Measurements from ENCODE around the gene SCNN1G.
"Not testable (repeated sequence)": the region's sequence is repeated elsewhere in the genome, so short reads cannot be mapped to it uniquely, and the experiment has no call there.

SCNN1G gene

DNA sequence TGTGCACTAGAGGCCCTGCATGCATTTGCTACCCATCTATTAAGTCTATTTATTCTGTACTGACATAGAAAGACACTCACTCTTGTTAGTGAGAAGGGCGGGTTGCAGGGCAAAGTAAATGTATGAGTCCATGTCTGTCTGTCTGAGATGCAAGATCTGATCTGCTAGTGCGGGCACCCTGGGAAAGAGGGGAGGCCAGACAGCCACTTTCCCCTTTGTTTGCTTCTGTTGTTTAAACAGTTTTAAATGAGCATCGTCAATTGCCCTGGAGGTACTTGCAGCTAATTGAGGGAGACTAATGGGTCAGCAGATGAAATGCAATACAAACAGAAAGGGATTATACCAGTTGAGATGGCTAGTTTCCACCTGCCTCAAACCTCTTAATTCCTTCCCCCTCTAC, 24.9 kb downstream of the SCNN1G start:
- DNase-seq, result no peak

DNA sequence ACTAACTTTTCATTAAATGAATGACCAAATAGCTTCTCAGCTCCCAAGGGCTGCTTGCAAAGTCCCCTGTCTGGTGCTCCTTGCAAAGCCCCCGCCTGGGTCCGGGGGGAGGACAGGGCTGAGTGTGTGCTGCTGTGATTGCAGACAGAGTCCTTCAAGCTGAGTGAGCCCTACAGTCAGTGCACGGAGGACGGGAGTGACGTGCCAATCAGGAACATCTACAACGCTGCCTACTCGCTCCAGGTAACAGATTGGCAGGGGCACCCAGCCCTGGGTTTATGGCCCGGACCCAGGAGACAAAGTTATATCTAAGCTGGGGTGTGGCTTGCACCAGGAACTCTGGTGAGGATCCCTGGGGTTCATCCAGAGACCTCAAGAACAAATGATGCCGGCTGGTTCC, 27.1 kb downstream of the SCNN1G start:
- no peak for DNase-seq

DNA sequence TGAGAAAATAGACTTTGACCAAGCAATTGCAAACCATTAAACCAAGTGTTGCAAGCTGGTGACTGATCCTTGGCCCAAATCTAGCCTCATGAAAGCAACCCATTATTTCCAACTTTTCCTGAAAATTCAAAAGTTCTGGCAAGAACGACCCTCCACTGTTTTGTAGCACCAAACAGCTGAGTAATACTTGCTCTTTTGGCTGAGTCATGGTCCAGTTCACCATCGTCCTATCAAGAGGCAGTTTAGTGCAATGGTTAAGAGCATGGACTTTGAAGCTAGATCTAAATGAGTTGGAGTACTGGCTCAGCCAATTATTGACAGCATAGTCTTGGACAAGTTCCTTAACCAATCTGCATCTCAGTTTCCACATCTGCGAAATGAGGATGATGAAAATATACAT, 31.3 kb downstream of the SCNN1G start:
- DNase-seq, result no peak

DNA sequence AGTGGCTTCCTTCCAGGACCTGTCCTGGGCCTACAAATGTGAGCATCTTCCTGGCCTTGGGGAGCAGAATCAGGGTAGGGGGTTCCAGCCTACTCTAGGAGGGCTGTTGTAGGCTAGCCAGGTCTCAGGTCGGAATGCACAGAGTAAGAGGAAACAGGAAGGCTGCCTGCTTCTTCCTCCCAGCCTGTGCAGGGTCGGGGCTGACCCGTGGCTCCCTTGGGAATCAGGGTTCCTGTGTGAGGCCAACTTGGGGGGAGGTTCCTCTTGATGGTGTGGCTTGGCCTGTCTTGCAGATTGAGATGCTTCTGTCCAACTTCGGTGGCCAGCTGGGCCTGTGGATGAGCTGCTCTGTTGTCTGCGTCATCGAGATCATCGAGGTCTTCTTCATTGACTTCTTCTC, 32.3 kb downstream of the SCNN1G start:
- no peak for DNase-seq

DNA sequence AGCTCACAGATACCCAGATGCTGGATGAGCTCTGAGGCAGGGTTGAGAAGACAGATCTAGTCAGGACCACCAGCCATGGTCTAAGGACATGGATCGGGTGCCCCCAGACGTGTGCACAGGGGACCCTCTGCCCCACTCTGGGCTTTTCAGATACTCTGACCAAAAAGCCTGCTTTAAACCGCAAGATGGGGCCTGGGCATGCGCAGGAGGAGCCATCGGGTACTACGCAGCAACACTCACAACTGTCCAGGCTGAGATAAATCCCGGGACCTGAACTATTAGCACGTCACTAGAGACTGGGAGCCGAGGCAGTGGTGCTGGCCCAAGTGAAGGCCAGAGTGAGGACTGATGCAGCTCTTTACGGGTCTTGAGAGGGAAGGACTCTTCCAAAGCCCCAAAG, 32.9 kb downstream of the SCNN1G start:
- no peak for DNase-seq

DNA sequence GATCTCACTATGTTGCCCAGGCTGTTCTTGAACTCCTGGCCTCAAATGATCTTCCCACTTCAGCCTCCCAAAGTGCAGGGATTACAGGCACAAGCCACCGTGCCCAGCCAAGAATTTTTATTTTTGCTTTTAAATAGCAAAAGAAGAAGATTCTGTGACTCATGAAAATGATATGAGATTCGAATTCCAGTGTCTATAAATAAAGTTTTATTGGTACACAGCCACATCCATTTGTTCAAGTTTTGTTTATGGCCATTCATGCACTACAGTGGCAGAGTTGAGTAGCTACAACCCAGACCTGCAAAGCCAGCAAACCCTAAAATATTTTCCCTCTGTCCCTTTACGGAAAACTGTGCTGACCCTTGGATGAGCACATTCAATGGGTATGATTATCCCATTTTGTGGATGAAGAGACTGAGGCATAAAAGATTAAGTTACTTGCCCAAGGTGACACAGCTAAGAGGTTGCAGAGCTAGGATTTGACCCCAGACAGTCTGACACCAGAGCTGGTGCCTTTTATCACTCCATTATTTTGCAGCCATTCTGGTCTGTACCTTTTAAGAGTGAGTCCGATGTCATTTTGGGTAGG, 34.2 kb downstream of the SCNN1G start:
- DNase-seq, result no peak

DNA sequence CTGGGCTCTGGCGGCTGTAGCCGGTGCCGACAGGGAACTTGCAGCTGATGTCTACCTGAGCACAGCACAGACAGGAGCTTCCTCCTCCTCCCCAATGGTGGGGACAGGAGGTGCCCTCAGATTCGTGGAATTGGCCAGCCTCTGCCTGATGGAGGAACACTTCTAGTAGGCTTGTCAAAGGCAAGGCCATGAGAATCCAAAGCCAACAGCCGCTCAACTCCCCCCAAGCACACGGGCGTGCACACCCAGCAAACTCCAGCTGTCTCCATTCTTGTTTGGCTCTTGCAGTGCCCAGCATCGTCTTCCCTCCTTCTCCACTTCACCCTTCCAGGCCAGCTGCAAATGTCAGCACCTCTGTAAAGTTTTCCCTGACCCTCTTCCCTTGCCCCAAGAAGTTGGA, 35.1 kb downstream of the SCNN1G start:
- no peak for DNase-seq

DNA sequence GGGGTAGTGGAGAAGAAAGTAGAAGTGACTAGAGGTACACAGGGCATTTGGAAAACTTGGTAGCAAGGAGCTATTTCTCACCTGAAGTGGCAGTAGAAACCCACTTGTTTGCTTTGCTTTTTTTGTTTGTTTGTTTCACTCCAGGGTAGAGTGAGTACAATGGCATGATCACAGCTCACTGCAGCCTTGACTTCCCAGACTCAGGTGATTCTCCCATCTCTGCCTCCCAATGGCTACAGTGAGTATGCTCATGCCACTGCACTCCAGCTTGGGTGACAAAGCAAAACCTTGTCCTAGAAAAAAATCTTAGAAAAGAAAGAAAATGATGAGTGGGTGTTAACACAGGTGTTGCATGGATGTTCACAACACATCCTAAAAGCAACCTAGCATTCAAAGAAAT, 40.4 kb downstream of the SCNN1G start:
- peak; percentile 53 for DNase-seq

DNA sequence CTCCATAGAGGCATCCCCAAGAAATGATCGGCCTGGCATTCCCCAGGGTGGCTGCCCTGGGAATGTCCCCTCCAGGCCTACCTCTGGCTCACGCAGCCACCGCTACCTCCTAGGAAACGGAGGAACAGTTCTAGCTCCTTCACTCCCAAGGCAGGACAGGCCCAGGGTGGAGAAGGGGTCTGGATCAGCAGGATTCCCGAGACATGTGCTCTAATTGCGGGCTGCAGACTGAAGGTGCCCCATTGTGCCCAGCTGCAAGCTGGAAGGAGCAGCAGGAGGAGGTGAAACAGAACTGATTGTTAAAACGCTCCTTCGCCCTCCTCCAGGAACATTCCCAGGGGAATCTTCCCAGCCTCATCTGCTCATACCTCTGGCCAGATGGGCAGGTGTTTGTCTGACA, 40.8 kb downstream of the SCNN1G start:
- DNase-seq, result peak; percentile 93

DNA sequence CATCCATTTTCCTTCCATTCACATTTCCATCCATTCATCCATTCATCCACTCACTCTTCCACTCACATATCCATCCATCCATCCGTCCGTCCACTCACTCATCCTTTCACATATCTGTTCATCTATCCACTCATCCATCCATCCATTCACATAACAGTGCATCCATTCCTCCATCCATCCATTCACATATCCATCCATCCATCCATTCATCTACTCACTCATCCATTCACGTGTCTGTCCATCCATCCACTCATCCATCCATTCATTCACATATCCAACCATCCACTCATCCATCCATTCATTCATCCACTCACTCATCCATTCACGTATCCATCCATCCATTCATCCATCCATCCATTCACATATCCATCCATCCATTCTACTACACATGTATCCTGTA, 42.6 kb downstream of the SCNN1G start:
- no peak for DNase-seq

DNA sequence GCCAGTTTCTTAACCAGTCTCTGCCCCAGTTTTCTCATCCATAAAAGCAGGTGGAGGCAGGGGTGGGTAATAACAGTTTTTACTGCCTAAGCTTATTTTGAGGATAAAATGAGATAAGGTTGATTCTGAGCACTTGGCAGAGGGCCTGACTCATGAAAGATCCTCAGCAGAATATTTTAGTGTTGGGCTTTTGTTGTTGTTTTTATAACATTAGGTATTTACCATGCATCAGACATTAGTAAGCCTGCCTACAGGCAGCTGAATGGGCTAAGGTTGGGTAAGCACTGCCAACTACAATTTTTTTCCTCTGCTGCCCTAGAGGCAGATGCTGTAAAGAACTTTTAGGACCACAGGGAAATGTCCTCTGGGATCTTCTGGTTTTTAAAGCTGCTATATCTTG, 43.1 kb downstream of the SCNN1G start:
- DNase-seq, result no peak

DNA sequence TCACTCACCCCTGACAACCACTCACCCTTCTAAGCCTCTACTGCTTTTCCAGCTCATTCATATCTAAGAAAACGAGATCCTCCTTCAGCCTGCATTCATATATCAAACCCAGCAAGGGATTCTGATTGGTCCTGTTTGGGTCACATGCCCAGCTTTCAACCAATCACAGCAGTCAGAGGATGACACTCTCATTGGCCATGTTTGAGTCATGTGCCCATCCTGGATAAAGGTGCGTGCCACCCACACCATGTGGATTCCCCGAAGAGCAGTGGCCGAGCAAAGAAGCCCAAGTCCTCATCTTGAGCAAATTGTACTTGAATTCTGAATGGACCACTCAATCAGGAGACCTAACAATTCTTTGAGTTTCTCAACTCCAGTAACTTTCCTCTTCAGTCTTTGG, 45.0 kb downstream of the SCNN1G start:
- DNase-seq, result no peak

DNA sequence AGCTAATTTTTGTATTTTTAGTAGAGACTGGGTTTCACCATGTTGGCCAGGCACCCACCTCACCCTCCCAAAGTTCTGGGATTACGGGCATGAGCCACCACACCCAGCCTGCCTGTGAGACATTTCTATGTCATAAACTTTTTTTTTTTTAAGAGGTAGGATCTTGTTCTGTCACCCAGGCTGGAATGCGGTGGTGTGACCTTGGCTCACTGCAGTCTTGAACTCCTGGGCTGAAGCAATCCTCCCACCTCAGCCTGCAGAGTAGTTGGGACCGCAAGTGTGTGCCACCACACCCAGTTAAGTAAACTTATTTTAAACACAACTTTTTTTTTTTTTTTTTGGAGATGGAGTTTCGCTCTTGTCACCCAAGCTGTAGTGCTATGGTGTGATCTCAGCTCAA, 47.2 kb downstream of the SCNN1G start:
- DNase-seq, result no peak

DNA sequence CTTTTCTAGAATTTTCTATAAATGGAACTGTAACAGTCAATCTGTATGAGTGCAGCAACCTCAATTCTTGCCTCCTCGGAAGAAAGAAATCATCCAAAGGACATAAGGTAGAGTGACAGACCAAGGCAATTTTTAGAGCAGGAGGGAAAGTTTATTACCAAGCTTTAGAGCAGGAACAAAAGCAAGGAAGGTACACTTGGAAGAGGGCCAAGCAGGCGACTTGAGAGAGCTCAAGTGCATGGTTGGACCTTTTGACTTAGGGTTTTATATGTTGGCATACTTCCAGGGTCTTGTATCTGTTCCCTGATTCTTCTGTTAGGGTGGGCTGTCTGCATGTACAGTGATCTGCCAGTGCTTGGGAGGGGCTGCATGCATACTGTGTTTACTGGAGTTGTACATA, 50.3 kb downstream of the SCNN1G start:
- DNase-seq, result peak; percentile 64

DNA sequence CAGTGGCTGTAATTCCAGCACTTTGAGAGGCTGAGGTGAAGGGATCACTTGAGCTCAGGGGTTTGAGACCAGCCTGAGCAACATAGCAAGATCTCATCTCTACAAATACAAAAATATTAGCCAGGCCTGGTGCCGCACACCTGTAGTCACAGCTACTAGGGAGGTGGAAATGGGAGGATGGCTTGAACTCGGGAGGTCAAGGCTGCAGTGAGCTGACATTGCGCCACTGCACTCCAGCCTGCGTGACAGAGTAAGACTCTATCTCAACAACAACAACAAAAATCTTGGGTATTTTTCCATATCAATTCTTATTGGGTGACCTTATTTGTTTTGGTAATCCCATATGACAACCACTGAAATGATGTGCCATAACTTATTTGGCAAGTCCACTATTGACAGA, 52.6 kb downstream of the SCNN1G start:
- DNase-seq, result no peak

DNA sequence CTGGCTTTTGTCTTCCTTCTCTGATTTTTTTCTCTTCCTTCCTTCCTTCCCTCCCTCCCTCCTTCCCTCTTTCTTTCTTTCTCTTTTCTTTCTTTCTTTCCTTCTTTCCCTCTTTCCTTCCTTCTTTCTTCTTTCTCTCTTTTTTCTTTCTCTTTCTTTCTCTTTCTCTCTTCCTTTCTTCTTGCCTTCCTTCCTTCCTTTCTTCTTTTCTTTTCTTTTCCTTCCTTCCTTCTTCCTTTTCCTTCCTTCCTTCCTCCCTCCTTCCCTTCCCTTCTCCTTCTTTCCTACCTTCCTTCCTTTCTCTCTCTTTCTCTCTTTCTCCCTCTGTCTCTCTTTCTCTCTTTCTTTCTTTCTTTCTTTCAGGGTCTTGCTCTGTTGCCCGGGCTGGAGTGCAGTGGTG, 54.4 kb downstream of the SCNN1G start:
- no peak for DNase-seq

DNA sequence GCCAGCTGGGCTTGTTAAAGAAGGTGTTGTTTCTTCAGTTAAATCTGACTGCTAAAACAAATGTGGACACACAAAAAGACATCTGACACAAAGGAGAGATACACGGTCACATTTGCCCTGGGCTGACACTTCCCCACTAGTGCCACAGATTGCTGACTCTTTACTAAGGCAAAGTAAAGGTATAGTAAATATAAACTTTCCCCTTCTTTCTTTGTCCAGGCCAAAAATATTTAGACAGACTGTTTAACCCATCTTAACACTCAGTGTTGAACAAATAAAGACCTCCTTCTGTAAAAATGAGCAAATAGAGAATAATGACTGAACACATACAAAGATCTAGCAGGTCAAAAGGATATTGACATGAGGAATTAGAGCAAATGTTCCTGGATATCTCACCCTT, 58.4 kb downstream of the SCNN1G start:
- no peak for DNase-seq

DNA sequence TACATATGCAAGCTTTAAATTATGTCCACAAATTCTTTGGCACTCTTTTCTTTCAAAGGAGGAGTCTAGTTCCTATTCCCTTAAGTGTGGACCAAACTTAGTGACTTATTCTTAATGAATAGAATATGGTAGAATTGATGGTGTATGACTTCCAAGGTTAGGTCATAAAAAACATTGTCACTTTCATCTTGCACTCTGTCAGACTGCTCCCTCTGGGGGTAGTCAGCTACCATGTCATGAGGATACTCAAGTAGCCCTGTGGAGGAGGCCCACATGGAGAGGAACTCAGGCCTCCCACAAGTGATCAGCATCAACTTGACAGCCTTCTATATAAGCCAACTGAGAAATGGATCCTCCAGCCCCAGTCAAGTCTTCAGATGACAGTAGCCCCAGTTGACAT, 61.6 kb downstream of the SCNN1G start:
- DNase-seq, result no peak

DNA sequence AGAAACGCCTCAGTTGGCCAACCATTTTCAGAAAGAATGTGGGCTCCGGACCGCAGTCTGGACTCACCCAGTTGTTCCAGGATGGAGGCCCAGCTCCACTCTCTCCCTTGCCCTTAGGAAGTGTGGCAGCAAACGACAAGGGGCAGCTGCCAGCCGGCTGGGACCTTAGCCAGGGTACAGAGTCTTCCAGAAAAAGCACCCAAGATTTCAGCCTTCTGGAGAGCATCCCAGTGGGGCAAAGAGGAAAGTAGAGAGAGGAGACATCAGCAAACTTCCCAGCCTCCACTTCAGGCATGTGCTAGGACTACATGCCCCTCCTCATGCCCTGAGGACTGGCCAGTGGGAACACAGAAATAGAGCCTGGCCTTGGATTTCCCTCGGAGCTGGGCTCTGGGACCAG, 62.7 kb downstream of the SCNN1G start:
- DNase-seq, result no peak

DNA sequence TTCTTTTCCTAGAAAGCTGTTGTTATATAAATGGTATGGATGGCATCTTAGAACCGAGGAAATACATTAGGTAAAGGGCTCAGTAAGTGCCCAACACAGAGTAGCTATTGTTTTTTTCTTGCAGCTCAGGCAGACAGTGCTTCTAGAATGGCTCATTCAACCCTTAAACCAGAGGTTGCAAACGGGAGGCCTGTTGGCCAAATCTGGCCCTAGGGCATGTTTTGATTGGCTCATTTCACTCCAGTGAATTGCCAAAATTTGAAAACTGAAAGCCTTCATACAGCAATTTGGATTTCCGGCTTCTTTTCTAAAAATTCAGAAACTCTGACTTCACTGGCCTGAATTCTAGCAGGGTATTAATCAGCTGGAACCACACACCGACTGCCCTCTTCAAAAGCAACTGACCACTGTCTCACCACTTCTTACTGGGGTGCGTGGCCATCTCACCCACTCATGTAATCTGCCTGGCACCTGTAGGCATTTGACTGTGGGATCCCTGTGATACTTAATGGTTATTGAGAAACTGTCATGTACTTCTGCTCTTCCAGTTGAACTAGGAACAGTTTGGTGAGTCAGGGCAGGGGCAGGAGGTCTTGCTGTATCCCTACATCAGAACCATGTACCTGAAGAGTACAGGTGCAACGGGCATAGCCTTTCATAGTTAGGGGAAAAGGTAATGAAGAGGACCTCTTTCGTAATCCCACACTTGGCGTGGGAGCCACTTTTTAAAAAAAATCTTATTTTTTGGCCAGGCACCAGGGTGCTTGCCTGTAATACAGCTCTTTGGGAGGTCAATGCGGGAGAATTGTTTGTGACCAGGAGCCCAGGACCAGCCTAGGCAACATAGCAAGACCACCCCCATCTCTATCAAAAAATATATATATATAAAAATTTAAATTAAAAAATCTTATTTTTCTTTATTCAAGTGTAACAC, 66.0 kb downstream of the SCNN1G start:
- no peak for DNase-seq

DNA sequence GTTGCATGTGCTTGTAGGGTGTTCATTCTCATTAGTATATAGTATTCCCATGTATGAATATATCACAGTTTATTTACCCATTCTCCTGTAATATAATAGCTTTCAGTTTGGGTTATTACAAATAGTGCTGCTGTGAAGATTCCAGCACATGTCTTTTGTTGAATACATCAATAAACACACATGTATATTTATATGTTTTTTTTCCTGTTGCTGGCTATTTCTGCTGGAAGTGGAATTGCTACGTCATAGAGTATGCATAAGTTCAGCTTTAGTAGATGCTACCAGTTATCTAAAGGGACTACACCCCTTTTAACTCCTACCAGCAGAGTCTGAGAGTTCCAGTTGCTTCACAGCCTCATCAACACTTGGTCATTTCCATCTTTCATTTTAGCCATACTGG, 67.3 kb downstream of the SCNN1G start:
- no peak for DNase-seq

DNA sequence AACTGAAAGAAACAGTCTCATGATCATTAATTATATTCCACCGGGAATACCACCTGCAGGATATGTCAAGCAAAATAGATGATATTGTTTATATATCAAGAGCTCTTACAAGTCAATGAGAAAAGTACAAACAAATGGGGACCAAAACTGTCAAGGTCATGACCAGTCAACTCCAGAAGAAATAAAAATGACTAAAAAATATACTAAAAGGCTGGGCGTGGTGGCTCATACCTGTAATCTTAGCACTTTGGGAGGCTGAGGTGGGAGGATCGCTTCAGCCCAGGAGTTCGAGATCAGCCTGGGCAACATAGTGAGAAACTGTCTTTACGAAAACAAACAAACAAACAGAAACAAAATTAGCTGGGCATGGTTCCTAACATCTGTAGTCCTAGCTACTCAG, 69.8 kb downstream of the SCNN1G start:
- peak; percentile 27 for DNase-seq

DNA sequence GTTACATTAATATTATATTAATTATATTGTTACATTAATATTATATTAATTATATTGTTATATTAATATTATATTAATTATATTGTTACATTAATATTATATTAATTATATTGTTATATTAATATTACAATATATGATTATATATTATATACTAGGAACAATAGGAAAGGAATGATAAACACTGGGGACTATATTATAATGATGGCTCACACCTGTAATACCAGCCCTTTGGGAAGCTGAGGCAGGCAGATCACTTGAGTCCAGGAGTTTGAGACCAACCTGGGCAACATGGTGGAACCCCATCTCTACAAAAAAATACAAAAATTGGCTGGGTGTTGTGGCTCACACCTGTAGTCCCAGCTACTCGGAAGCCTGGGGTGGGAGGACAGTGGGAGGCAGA, 71.1 kb downstream of the SCNN1G start:
- not testable (repeated sequence) for DNase-seq

DNA sequence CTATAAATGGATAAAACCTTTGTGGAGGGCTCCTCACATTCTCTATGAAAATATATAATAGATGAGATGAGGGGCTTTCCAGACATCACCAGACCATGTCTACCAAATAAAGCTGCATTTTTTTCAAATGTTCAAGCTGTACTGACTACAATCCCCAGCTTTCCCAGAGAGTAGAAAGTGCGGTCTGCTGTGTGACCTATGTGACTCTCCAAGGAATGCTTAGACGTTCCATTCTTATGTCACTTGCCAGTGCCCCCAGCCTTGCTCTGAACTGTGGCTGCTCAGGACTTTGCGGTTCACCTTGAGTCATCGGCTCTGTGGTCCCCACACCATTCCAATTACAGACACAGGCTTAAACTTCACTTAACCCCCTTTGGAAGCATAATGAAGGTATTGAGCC, 71.8 kb downstream of the SCNN1G start:
- no peak for DNase-seq

DNA sequence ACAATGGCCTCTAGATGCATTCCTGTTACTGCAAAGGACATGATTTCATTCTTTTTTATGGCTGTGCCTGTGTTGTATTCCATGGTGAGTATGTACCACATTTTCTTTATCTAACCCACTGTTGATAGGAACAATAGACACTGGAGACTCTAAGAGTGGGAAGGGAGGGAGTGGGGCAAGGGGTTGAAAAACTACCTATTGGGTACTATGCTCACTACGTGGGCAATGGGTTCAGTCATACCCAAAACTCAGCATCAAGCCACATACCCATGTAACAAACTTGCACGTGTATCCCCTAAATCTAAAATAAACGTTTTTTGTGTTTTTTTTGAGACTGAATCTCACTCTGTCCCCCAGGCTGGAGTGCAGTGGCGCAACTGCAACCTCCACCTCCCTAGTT, 72.5 kb downstream of the SCNN1G start:
- DNase-seq, result no peak

All from NCI-H2171 treated with DMSO at 0.1 percent for 48 hours (cell line).